HL-60 (cell line): Measurements from ENCODE around the gene ECD.

ENCODE experiments used
- CTCF ChIP-seq: IDR thresholded peaks from one replicate; pipeline ENCODE4 v1.5.1; 2011; ENCODE audit warnings: low read length, control low read depth, inconsistent platforms; ENCODE audit not compliant: insufficient read depth
- GABPA ChIP-seq: IDR thresholded peaks from 2 replicates; pipeline ENCODE4 v1.6.1; 2012; ENCODE audit warnings: low read depth
- POLR2AphosphoS5 ChIP-seq: IDR thresholded peaks from 2 replicates; pipeline ENCODE4 v1.6.1; 2012; ENCODE audit warnings: low read depth
- REST ChIP-seq: IDR thresholded peaks from 2 replicates; pipeline ENCODE4 v1.6.1; 2012; ENCODE audit warnings: low read depth; ENCODE audit not compliant: insufficient replicate concordance
- SPI1 ChIP-seq: IDR thresholded peaks from 2 replicates; pipeline ENCODE4 v1.6.1; 2012; ENCODE audit warnings: low read depth, mild to moderate bottlenecking, borderline replicate concordance

GRCh38 chr10:73161662-73162061, 6.1 kb downstream of the ECD start:
- no peak for TF ChIP-seq CTCF
- no peak for TF ChIP-seq REST
- TF ChIP-seq POLR2AphosphoS5: no peak
- TF ChIP-seq GABPA: no peak
- no peak for TF ChIP-seq SPI1
